Measurements from ENCODE around the gene PCDHA5.
"Not testable (repeated sequence)": the region's sequence is repeated elsewhere in the genome, so short reads cannot be mapped to it uniquely, and the experiment has no call there.

PCDHA5 gene

DNA sequence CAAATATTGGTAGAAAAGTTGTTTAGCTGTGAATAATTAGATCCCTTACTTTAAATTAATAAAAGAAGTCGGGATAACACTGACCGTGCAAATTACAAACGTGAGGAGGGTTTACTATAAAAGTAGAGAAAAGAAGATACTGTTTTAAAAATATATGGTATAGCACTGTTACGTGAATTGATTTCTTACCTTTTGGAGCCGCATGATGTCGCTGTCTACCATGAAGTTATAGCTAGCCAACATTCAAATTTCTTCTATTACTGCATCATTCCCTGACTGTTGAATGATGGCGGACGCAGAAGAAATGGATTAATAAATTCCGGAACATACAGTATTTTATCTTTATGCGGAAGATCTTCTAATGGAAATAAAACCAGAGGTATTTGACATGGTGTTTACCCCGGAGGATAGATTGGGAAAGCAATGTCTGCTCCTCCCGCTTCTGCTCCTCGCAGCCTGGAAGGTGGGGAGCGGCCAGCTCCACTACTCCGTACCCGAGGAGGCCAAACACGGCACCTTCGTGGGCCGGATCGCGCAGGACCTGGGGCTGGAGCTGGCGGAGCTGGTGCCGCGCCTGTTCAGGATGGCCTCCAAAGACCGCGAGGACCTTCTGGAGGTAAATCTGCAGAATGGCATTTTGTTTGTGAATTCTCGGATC, 6.4 kb downstream of the PCDHA5 start, which contains the start of gene PCDHA6:
Gene PCDHA6 (plus strand): TSS at position 257 of the 658 bp plus-strand sequence. CDS start 132 bp downstream, at position 389.
- no peak for DNase-seq

DNA sequence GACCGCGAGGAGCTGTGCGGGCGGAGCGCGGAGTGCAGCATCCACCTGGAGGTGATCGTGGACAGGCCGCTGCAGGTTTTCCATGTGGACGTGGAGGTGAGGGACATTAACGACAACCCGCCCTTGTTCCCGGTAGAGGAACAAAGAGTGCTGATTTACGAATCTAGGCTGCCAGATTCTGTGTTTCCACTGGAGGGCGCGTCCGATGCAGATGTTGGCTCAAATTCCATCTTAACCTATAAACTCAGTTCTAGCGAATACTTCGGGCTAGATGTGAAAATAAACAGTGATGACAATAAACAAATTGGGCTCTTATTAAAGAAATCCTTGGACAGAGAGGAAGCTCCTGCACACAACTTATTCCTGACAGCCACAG, 6.9 kb downstream of the PCDHA5 start:
- no peak for DNase-seq

DNA sequence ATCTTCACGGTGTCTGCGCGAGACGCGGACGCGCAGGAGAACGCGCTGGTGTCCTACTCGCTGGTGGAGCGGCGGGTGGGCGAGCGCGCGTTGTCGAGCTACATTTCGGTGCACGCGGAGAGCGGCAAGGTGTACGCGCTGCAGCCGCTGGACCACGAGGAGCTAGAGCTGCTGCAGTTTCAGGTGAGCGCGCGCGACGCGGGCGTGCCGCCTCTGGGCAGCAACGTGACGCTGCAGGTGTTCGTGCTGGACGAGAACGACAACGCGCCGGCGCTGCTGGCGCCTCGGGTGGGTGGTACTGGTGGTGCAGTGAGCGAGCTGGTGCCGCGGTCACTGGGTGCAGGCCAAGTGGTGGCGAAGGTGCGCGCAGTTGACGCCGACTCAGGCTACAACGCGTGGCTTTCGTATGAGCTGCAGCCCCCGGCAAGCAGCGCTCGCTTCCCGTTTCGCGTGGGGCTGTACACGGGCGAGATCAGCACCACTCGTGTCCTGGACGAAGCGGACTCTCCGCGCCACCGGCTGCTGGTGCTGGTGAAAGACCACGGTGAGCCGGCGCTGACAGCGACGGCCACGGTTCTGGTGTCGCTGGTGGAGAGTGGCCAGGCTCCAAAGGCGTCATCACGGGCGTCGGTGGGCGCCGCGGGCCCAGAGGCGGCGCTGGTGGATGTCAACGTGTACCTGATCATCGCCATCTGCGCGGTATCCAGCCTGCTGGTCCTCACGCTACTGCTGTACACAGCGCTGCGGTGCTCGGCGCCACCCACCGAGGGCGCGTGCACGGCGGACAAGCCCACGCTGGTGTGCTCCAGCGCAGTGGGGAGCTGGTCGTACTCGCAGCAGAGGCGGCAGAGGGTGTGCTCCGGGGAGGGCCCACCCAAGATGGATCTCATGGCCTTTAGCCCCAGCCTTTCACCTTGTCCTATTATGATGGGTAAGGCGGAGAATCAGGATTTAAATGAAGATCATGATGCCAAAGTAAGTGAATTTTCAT, 8.4 kb downstream of the PCDHA5 start:
- DNase-seq: not testable (repeated sequence)

DNA sequence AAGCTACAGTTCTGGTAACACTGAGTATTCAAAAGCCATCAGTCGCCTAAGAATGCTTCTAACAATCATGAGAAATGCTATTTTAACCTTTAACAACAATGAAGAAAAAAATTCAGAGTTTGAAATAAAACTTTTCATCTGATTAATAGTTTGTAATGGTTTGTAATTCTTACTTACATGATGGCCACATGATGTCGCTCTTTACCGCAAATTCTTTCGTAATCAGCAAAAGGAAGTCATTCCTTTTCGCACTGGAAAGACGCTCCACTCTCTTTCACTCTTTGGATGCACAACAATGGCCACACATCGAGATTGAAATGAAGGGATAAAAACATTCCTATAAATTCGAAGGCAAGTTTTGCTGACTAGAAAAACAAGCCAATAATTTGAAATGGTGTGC, 12.6 kb downstream of the PCDHA5 start, which contains the start of gene PCDHA7:
Gene PCDHA7 (plus strand): TSS at position 277 of the 400 bp plus-strand sequence. CDS start 115 bp downstream, at position 392.
- no peak for DNase-seq

DNA sequence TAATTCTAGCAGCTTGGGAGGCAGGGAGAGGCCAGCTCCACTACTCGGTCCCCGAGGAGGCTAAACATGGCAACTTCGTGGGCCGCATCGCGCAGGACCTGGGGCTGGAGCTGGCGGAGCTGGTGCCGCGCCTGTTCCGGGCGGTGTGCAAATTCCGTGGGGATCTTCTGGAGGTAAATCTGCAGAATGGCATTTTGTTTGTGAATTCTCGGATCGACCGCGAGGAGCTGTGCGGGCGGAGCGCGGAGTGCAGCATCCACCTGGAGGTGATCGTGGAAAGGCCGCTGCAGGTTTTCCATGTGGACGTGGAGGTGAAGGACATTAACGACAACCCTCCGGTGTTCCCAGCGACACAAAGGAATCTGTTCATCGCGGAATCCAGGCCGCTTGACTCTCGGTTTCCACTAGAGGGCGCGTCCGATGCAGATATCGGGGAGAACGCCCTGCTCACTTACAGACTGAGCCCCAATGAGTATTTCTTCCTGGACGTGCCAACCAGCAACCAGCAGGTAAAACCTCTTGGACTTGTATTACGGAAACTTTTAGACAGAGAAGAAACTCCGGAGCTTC, 13.1 kb downstream of the PCDHA5 start:
- not testable (repeated sequence) for DNase-seq

DNA sequence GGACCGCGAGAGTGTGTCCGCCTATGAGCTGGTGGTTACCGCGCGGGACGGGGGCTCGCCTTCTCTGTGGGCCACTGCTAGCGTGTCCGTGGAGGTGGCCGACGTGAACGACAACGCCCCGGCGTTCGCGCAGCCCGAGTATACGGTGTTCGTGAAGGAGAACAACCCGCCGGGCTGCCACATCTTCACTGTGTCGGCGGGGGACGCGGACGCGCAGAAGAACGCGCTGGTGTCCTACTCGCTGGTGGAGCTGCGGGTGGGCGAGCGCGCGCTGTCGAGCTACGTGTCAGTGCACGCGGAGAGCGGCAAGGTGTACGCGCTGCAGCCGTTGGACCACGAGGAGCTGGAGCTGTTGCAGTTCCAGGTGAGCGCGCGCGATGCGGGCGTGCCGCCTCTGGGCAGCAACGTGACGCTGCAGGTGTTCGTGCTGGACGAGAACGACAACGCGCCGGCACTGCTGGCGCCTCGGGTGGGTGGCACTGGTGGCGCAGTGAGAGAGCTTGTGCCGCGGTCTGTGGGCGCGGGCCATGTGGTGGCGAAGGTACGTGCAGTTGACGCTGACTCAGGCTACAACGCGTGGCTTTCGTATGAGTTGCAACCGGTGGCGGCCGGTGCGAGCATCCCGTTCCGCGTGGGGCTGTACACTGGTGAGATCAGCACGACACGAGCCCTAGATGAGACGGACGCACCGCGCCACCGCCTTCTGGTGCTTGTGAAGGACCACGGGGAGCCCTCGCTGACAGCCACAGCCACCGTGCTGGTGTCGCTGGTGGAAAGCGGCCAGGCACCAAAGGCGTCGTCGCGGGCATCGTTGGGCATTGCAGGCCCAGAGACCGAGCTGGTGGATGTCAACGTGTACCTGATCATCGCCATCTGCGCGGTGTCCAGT, 14.5 kb downstream of the PCDHA5 start:
- DNase-seq: no peak

DNA sequence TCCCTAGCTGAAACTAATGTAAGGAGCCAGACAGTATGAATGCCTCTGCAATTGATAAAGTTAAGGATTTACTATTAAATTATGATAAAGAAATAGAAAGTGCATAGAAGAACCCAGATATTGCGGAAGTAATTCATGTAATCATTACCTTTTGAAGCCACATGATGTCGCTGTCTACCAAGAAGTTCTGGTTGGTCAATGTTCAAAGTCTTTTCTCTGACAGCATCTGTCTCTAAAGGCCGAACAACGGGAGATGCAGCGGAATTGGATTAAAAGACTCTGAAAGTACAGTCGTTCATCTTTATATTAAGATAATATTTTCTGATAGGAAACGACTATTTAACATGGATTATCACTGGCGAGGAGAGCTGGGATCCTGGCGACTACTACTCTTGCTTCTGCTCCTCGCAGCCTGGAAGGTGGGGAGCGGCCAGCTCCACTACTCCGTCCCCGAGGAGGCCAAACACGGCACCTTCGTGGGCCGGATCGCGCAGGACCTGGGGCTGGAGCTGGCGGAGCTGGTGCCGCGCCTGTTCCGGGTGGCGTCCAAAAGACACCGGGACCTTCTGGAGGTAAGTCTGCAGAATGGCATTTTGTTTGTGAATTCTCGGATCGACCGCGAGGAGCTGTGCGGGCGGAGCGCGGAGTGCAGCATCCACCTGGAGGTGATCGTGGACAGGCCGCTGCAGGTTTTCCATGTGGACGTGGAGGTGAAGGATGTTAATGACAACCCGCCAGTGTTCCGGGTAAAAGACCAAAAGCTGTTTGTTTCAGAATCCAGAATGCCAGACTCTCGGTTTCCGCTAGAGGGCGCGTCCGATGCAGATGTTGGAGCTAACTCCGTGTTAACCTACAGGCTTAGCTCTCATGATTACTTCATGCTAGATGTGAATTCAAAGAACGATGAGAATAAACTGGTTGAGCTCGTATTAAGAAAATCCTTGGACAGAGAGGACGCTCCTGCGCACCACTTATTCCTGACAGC, 19.9 kb downstream of the PCDHA5 start, which contains the start of gene PCDHA8:
Gene PCDHA8 (plus strand): TSS at position 210 of the 985 bp plus-strand sequence. CDS start 135 bp downstream, at position 345.
- no peak for DNase-seq

DNA sequence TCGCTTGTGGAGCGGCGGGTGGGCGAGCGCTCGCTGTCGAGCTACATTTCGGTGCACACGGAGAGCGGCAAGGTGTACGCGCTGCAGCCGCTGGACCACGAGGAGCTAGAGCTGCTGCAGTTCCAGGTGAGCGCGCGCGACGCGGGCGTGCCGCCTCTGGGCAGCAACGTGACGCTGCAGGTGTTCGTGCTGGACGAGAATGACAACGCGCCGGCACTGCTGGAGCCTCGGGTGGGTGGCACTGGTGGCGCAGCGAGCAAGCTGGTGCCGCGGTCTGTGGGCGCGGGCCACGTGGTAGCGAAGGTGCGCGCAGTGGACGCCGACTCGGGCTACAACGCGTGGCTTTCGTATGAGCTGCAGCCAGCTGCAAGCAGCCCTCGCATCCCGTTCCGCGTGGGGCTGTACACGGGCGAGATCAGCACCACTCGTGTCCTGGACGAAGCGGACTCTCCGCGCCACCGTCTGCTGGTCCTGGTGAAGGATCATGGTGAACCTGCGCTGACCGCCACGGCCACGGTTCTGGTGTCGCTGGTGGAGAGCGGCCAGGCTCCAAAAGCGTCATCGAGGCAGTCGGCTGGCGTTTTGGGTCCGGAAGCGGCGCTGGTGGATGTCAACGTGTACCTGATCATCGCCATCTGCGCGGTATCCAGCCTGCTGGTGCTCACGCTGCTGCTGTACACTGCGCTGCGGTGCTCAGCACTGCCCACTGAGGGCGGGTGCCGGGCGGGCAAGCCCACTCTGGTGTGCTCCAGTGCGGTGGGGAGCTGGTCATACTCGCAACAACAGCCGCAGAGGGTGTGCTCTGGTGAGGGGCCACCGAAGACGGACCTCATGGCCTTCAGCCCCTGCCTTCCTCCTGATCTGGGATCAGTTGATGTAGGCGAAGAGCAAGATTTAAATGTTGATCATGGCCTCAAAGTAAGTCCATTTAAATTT, 21.7 kb downstream of the PCDHA5 start:
- DNase-seq: no peak

DNA sequence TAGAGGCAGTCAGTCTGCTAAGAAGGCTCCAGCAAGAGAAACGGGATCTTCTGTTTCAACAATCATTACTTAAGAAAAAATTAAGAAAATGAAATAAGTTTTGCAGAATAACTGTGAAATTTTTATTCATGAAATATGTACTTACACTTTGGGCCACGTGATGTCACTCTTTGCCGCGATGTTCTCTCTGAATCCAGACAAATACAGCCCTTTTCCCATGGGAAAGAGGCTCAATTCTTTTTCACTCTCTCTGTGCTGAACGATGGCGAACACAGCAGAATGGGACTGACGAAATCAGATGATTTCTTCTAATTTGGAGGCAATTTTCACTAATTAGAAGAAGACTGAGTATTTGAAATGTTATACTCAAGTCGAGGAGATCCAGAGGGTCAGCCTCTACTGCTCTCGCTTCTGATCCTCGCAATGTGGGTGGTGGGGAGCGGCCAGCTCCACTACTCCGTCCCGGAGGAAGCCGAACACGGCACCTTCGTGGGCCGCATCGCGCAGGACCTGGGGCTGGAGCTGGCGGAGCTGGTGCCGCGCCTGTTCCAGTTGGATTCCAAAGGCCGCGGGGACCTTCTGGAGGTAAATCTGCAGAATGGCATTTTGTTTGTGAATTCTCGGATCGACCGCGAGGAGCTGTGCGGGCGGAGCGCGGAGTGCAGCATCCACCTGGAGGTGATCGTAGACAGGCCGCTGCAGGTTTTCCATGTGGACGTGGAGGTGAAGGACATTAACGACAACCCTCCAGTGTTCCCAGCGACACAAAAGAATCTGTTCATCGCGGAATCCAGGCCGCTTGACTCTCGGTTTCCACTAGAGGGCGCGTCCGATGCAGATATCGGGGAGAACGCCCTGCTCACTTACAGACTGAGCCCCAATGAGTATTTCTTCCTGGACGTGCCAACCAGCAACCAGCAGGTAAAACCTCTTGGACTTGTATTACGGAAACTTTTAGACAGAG, 27.0 kb downstream of the PCDHA5 start, which contains the start of gene PCDHA9:
Gene PCDHA9 (plus strand): TSS at position 244 of the 964 bp plus-strand sequence. CDS start 114 bp downstream, at position 358.
- DNase-seq: not testable (repeated sequence)

DNA sequence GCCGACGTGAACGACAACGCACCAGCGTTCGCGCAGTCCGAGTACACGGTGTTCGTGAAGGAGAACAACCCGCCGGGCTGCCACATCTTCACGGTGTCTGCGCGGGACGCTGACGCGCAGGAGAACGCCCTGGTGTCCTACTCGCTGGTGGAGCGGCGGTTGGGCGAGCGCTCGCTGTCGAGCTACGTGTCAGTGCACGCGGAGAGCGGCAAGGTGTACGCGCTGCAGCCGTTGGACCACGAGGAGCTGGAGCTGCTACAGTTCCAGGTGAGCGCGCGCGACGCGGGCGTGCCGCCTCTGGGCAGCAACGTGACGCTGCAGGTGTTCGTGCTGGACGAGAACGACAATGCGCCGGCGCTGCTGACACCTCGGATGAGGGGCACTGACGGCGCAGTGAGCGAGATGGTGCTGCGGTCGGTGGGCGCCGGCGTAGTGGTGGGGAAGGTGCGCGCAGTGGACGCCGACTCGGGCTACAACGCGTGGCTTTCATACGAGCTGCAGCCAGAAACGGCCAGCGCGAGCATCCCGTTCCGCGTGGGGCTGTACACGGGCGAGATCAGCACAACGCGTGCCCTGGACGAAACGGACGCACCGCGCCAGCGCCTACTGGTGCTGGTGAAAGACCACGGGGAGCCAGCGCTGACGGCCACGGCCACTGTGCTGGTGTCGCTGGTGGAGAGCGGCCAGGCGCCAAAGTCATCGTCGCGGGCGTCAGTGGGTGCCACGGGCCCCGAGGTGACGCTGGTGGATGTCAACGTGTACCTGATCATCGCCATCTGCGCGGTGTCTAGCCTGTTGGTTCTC, 28.6 kb downstream of the PCDHA5 start:
- not testable (repeated sequence) for DNase-seq

DNA sequence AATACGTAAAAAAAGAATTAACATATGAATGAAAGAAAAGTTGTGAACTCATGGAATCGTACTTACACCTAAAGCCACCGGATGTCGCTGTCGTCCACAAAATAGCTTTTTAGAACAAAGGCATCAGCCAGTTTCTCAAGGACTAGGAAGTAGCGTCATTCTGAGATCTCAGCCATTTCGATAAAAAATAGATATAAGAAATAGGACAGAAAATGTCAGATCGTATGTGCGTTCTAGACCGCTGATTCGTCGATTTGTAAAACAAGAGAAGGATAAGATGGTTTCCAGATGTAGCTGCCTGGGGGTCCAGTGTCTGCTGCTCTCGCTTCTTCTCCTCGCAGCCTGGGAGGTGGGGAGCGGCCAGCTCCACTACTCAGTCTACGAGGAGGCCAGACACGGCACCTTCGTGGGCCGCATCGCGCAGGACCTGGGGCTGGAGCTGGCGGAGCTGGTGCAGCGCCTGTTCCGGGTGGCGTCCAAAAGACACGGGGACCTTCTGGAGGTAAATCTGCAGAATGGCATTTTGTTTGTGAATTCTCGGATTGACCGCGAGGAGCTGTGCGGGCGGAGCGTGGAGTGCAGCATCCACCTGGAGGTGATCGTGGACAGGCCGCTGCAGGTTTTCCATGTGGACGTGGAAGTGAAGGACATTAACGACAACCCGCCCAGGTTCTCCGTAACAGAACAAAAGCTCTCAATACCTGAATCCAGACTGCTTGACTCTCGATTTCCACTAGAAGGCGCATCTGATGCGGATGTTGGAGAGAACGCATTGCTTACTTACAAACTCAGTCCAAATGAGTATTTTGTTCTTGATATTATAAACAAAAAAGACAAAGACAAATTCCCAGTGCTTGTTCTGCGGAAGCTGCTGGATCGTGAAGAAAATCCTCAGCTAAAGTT, 34.6 kb downstream of the PCDHA5 start, which contains the start of gene PCDHA10:
Gene PCDHA10 (plus strand): TSS at position 126 of the 903 bp plus-strand sequence. CDS start 152 bp downstream, at position 278.
- DNase-seq: no peak

DNA sequence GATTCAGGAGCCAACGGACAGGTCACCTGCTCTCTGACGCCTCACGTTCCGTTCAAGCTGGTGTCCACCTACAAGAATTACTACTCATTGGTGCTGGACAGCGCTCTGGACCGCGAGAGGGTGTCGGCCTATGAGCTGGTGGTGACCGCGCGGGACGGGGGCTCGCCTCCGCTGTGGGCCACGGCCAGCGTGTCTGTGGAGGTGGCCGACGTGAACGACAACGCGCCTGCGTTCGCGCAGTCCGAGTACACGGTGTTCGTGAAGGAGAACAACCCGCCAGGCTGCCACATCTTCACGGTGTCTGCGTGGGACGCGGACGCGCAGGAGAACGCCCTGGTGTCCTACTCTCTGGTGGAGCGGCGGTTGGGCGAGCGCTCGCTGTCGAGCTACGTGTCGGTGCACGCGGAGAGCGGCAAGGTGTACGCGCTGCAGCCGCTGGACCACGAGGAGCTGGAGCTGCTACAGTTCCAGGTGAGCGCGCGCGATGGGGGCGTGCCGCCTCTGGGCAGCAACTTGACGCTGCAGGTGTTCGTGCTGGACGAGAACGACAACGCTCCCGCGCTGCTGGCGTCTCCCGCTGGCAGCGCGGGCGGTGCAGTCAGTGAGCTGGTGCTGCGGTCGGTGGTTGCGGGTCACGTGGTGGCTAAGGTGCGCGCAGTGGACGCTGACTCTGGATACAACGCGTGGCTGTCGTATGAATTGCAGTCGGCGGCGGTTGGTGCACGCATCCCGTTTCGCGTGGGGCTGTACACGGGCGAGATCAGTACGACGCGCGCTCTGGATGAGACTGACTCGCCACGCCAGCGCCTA, 36.0 kb downstream of the PCDHA5 start:
- DNase-seq: no peak

DNA sequence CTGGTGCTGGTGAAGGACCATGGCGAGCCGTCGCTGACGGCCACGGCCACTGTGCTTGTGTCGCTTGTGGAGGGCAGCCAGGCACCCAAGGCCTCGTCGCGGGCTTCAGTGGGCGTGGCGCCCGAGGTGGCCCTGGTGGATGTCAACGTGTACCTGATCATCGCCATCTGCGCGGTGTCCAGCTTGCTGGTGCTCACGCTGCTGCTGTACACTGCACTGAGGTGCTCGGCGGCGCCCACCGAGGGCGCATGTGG, 36.5 kb downstream of the PCDHA5 start:
- DNase-seq: no peak

DNA sequence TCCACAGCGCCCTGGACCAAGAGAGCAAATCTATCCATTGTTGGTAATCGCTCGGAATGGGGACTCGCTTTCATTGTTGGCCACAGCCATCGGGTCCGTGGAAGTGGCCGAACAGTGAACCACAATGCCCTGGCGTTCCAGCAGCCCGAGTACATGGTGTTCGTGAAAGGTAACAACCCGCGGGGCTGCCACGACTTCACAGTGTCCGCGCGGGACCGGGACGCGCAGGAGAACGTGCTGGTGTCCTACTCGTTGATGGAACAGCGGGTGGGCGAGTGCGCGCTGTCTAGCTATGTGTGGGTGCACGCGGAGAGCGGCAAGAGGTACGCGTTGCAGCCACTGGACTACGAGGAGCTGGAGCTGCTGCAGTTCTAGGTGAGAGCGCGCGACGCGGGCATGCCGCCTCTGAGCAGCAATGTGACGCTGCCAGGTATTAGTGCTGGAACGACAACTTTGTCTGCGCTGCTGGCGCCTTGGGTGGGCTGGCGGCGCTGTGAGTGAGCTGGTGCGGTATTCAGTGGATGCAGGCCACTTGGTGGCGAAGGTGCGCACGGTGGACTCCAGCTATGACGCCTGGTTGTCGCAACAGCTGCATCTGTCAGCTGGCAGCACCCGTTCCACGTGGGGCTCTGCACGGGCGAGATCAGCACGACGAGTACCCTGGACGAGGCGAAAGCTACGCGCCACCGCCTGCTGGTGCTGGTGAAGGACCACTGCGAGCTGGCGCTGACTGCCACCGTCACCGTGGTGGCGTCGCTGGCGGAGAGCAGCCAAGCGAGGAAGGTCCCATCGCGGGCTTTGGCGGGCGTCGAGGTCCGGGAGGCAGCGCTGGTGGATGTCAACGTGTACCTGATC, 41.3 kb downstream of the PCDHA5 start:
- DNase-seq: no peak

All from NCI-H774 (cell line).